OCI-LY1 (cell line): ENCODE measurements around the gene IL24.

Source experiments
- H2AFZ ChIP-seq: fragments of 200-600 bp; sonication (generic), shearing (Covaris generic); 2 replicates; pipeline ENCODE4 v1.6.0; 2014; ENCODE audit warnings: antibody characterized with exemption, mild to moderate bottlenecking, low read length
- H3F3A ChIP-seq: fragments of 200-600 bp; sonication (generic), shearing (Covaris generic); 2 replicates; pipeline ENCODE4 v1.6.0; 2014; ENCODE audit warnings: mild to moderate bottlenecking, antibody characterized with exemption, low read length, moderate library complexity; ENCODE audit not compliant: insufficient read depth
- H3K27ac ChIP-seq: fragments of 200-600 bp; sonication (generic); 2 replicates; pipeline ENCODE4 v1.5.1; 2014; ENCODE audit warnings: low read length, mixed run types, mild to moderate bottlenecking, low read depth; ENCODE audit not compliant: poor library complexity, severe bottlenecking
- H3K27me3 ChIP-seq: fragments of 200-600 bp; sonication (generic); 2 replicates; pipeline ENCODE4 v1.6.0; 2014; ENCODE audit warnings: antibody characterized with exemption, mild to moderate bottlenecking, low read length, moderate library complexity; ENCODE audit not compliant: insufficient read depth
- H3K36me3 ChIP-seq: fragments of 200-600 bp; sonication (generic); 2 replicates; pipeline ENCODE4 v1.6.1; 2014; ENCODE audit warnings: mild to moderate bottlenecking, antibody characterized with exemption, low read length, moderate library complexity, mixed read lengths; ENCODE audit not compliant: insufficient read depth
- H3K4me1 ChIP-seq: fragments of 200-600 bp; sonication (generic); 2 replicates; pipeline ENCODE4 v1.5.1; 2014; ENCODE audit warnings: mild to moderate bottlenecking, low read length, moderate library complexity; ENCODE audit not compliant: insufficient read depth, severe bottlenecking
- H3K4me2 ChIP-seq: fragments of 200-600 bp; sonication (generic), shearing (Covaris generic); 2 replicates; pipeline ENCODE4 v1.6.1; 2014; ENCODE audit warnings: low read length
- H3K4me3 ChIP-seq: fragments of 200-600 bp; sonication (generic); 2 replicates; pipeline ENCODE4 v1.5.1; 2014; ENCODE audit warnings: low read length, low read depth, mild to moderate bottlenecking, mixed read lengths; ENCODE audit not compliant: poor library complexity, severe bottlenecking
- H3K79me2 ChIP-seq: fragments of 200-600 bp; shearing (Covaris generic); 2 replicates; pipeline ENCODE4 v1.6.1; 2016; ENCODE audit warnings: mixed run types, low read length, mixed read lengths; ENCODE audit not compliant: insufficient read depth
- H3K9ac ChIP-seq: fragments of 200-600 bp; sonication (generic), shearing (Covaris generic); 2 replicates; pipeline ENCODE4 v1.6.1; 2014; ENCODE audit warnings: mild to moderate bottlenecking, low read length, mixed read lengths
- H3K9me2 ChIP-seq: fragments of 200-600 bp; sonication (generic), shearing (Covaris generic); 2 replicates; pipeline ENCODE4 v1.6.1; 2014; ENCODE audit warnings: low read depth, mild to moderate bottlenecking, low read length, mixed read lengths
- H3K9me3 ChIP-seq: fragments of 200-600 bp; shearing (Covaris generic); 2 replicates; pipeline ENCODE4 v1.6.1; 2014; ENCODE audit warnings: low read length, mixed read lengths
- H4K20me1 ChIP-seq: fragments of 200-600 bp; sonication (generic), shearing (Covaris generic); 2 replicates; pipeline ENCODE4 v1.6.0; 2016; ENCODE audit warnings: mild to moderate bottlenecking, low read length; ENCODE audit not compliant: insufficient read depth
- EZH2 ChIP-seq: fragments of 200-600 bp; sonication (generic), shearing (Covaris generic); IDR thresholded peaks from 2 replicates; pipeline ENCODE4 v1.8.0; 2017; ENCODE audit warnings: borderline replicate concordance, mixed run types, mild to moderate bottlenecking, antibody characterized with exemption, low read length, moderate library complexity, mixed read lengths
- TF ChIP-seq, protein P1 (sequence below): fragments of 200-600 bp; sonication (generic), shearing (Covaris generic); IDR thresholded peaks from 2 replicates; pipeline ENCODE4 v1.5.1; 2017; ENCODE audit warnings: mild to moderate bottlenecking, antibody characterized with exemption, low read length, moderate library complexity, mixed read lengths

IL24 gene

GRCh38 chr1:206953626-206954025 lies 56.4 kb downstream of the IL24 start:
- H3K9ac ChIP-seq, result no peak overlapping the region
- TF ChIP-seq, protein P1, sequence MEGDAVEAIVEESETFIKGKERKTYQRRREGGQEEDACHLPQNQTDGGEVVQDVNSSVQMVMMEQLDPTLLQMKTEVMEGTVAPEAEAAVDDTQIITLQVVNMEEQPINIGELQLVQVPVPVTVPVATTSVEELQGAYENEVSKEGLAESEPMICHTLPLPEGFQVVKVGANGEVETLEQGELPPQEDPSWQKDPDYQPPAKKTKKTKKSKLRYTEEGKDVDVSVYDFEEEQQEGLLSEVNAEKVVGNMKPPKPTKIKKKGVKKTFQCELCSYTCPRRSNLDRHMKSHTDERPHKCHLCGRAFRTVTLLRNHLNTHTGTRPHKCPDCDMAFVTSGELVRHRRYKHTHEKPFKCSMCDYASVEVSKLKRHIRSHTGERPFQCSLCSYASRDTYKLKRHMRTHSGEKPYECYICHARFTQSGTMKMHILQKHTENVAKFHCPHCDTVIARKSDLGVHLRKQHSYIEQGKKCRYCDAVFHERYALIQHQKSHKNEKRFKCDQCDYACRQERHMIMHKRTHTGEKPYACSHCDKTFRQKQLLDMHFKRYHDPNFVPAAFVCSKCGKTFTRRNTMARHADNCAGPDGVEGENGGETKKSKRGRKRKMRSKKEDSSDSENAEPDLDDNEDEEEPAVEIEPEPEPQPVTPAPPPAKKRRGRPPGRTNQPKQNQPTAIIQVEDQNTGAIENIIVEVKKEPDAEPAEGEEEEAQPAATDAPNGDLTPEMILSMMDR, result no peak
- no peak for TF ChIP-seq EZH2
- no peaks in the 10 kb centered on the region for H4K20me1 ChIP-seq
- no peaks in the 10 kb centered on the region for H3F3A ChIP-seq
- no peak overlapping the region for H3K27ac ChIP-seq
- H3K9me2 ChIP-seq, result no peaks in the 10 kb centered on the region
- no peaks in the 10 kb centered on the region for H3K36me3 ChIP-seq
- no peak overlapping the region for H3K4me3 ChIP-seq
- no peak overlapping the region for H2AFZ ChIP-seq
- H3K9me3 ChIP-seq, result no peaks in the 10 kb centered on the region
- H3K79me2 ChIP-seq, result no peaks in the 10 kb centered on the region
- no peak overlapping the region for H3K4me2 ChIP-seq
- H3K27me3 ChIP-seq, result 0 out of 2 replicates have a peak, but pooled peaks cover 4% of the 10 kb centered on the region
- no peaks in the 10 kb centered on the region for H3K4me1 ChIP-seq
